ENCODE data around the gene BMP10.
"Not testable (repeated sequence)": the region's sequence is repeated elsewhere in the genome, so short reads cannot be mapped to it uniquely, and the experiment has no call there.

Gene BMP10

GRCh38 chr2:68901199-68901514 is 30.0 kb upstream of the BMP10 start:
- DNase-seq (ENCODE audit: insufficient read length, low spot score) (no peak), FAIRE-seq (no peak)
- TF ChIP-seq TAF1 (IDR thresholded peaks at IDR 0.05; ENCODE audit: low read depth, low read length) (no peak), POLR2A (IDR thresholded peaks at IDR 0.05; ENCODE audit: low read depth, low read length) (no peak), POLR2AphosphoS5 (IDR thresholded peaks at IDR 0.05; ENCODE audit: low read depth, low read length) (no peak), PAX5 (IDR thresholded peaks at IDR 0.05; ENCODE audit: insufficient read depth, low read length, severe bottlenecking) (no peak), SPI1 (IDR thresholded peaks at IDR 0.05; ENCODE audit: low read depth, low read length) (no peak), POU2F2 (IDR thresholded peaks at IDR 0.05; ENCODE audit: low read depth, low read length) (no peak)

- TF ChIP-seq POU2F2 (IDR thresholded peaks at IDR 0.05; ENCODE audit: low read depth, low read length) (no peak), PAX5 (IDR thresholded peaks at IDR 0.05; ENCODE audit: insufficient read depth, low read length, severe bottlenecking) (no peak), POLR2AphosphoS5 (IDR thresholded peaks at IDR 0.05; ENCODE audit: low read depth, low read length) (no peak), POLR2A (IDR thresholded peaks at IDR 0.05; ENCODE audit: low read depth, low read length) (no peak), TAF1 (IDR thresholded peaks at IDR 0.05; ENCODE audit: low read depth, low read length) (no peak), SPI1 (IDR thresholded peaks at IDR 0.05; ENCODE audit: low read depth, low read length) (no peak)
- DNase-seq (ENCODE audit: insufficient read length, low spot score) (no peak), FAIRE-seq (no peak)
These were observed 29.4 kb upstream of the BMP10 start for GRCh38 chr2:68900496-68901198.

- DNase-seq (ENCODE audit: insufficient read length, low spot score); FAIRE-seq: not testable (repeated sequence)
These were observed 24.8 kb upstream of the BMP10 start for GRCh38 chr2:68895981-68896380.

GRCh38 chr2:68889500-68889899 is 18.3 kb upstream of the BMP10 start:
- FAIRE-seq (no peak), DNase-seq (ENCODE audit: insufficient read length, low spot score) (no peak)
- TF ChIP-seq PAX5 (IDR thresholded peaks at IDR 0.05; ENCODE audit: insufficient read depth, low read length, severe bottlenecking) (no peak), TAF1 (IDR thresholded peaks at IDR 0.05; ENCODE audit: low read depth, low read length) (no peak), POLR2AphosphoS5 (IDR thresholded peaks at IDR 0.05; ENCODE audit: low read depth, low read length) (no peak), POLR2A (IDR thresholded peaks at IDR 0.05; ENCODE audit: low read depth, low read length) (no peak), SPI1 (IDR thresholded peaks at IDR 0.05; ENCODE audit: low read depth, low read length) (no peak), POU2F2 (IDR thresholded peaks at IDR 0.05; ENCODE audit: low read depth, low read length) (no peak)

- no peak for DNase-seq (ENCODE audit: insufficient read length, low spot score)
- no peak for FAIRE-seq
- TF ChIP-seq POU2F2 (IDR thresholded peaks at IDR 0.05; ENCODE audit: low read depth, low read length) (no peak), PAX5 (IDR thresholded peaks at IDR 0.05; ENCODE audit: insufficient read depth, low read length, severe bottlenecking) (no peak), POLR2AphosphoS5 (IDR thresholded peaks at IDR 0.05; ENCODE audit: low read depth, low read length) (no peak), TAF1 (IDR thresholded peaks at IDR 0.05; ENCODE audit: low read depth, low read length) (no peak), SPI1 (IDR thresholded peaks at IDR 0.05; ENCODE audit: low read depth, low read length) (no peak), POLR2A (IDR thresholded peaks at IDR 0.05; ENCODE audit: low read depth, low read length) (no peak)
These were observed 17.8 kb upstream of the BMP10 start for GRCh38 chr2:68889021-68889420.

GRCh38 chr2:68888038-68888704 is 17.0 kb upstream of the BMP10 start:
- TF ChIP-seq PAX5 (IDR thresholded peaks at IDR 0.05; ENCODE audit: insufficient read depth, low read length, severe bottlenecking) (no peak), SPI1 (IDR thresholded peaks at IDR 0.05; ENCODE audit: low read depth, low read length) (no peak), POLR2AphosphoS5 (IDR thresholded peaks at IDR 0.05; ENCODE audit: low read depth, low read length) (no peak), TAF1 (IDR thresholded peaks at IDR 0.05; ENCODE audit: low read depth, low read length) (no peak), POLR2A (IDR thresholded peaks at IDR 0.05; ENCODE audit: low read depth, low read length) (no peak), POU2F2 (IDR thresholded peaks at IDR 0.05; ENCODE audit: low read depth, low read length) (no peak)
- DNase-seq (ENCODE audit: insufficient read length, low spot score) (no peak), FAIRE-seq (no peak)

- FAIRE-seq (no peak), DNase-seq (ENCODE audit: insufficient read length, low spot score) (no peak)
- TF ChIP-seq POLR2AphosphoS5 (IDR thresholded peaks at IDR 0.05; ENCODE audit: low read depth, low read length) (no peak), SPI1 (IDR thresholded peaks at IDR 0.05; ENCODE audit: low read depth, low read length) (no peak), TAF1 (IDR thresholded peaks at IDR 0.05; ENCODE audit: low read depth, low read length) (no peak), POLR2A (IDR thresholded peaks at IDR 0.05; ENCODE audit: low read depth, low read length) (no peak), POU2F2 (IDR thresholded peaks at IDR 0.05; ENCODE audit: low read depth, low read length) (no peak), PAX5 (IDR thresholded peaks at IDR 0.05; ENCODE audit: insufficient read depth, low read length, severe bottlenecking) (no peak)
These were observed 14.5 kb upstream of the BMP10 start for GRCh38 chr2:68885811-68886075.

GRCh38 chr2:68885074-68885810 is 14.0 kb upstream of the BMP10 start:
- FAIRE-seq (no peak), DNase-seq (ENCODE audit: insufficient read length, low spot score) (no peak)
- TF ChIP-seq POLR2AphosphoS5 (IDR thresholded peaks at IDR 0.05; ENCODE audit: low read depth, low read length) (no peak), POU2F2 (IDR thresholded peaks at IDR 0.05; ENCODE audit: low read depth, low read length) (no peak), POLR2A (IDR thresholded peaks at IDR 0.05; ENCODE audit: low read depth, low read length) (no peak), TAF1 (IDR thresholded peaks at IDR 0.05; ENCODE audit: low read depth, low read length) (no peak), SPI1 (IDR thresholded peaks at IDR 0.05; ENCODE audit: low read depth, low read length) (no peak), PAX5 (IDR thresholded peaks at IDR 0.05; ENCODE audit: insufficient read depth, low read length, severe bottlenecking) (no peak)

GRCh38 chr2:68880213-68880612 is 9.0 kb upstream of the BMP10 start:
- no peak for FAIRE-seq
- no peak for DNase-seq (ENCODE audit: insufficient read length, low spot score)
- TF ChIP-seq SPI1 (IDR thresholded peaks at IDR 0.05; ENCODE audit: low read depth, low read length) (no peak), POLR2A (IDR thresholded peaks at IDR 0.05; ENCODE audit: low read depth, low read length) (no peak), POLR2AphosphoS5 (IDR thresholded peaks at IDR 0.05; ENCODE audit: low read depth, low read length) (no peak), POU2F2 (IDR thresholded peaks at IDR 0.05; ENCODE audit: low read depth, low read length) (no peak), TAF1 (IDR thresholded peaks at IDR 0.05; ENCODE audit: low read depth, low read length) (no peak), PAX5 (IDR thresholded peaks at IDR 0.05; ENCODE audit: insufficient read depth, low read length, severe bottlenecking) (no peak)
